ENCODE measurements around the gene CASZ1.

CASZ1 gene

DNA sequence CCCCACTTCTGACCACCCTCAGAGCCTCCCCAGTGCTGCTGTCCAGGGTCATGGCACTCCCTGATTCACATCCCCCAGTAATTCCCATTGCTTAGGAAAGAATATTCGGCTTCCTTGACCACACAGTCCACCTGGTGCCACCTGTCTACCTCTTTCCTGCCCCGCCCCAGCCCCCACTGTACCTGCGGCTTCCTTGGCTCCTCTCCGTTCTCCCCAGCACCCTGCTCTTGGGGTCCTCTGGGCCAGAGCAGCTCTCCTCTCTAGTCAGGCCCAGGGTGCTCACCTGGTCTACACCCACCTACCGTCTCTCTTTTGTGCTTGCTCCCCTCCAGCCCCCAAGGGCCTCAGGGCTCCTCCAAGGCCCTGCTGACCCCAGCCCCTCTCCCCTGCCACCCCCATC, 179.1 kb downstream of the CASZ1 start:
- DNase-seq: no peak

DNA sequence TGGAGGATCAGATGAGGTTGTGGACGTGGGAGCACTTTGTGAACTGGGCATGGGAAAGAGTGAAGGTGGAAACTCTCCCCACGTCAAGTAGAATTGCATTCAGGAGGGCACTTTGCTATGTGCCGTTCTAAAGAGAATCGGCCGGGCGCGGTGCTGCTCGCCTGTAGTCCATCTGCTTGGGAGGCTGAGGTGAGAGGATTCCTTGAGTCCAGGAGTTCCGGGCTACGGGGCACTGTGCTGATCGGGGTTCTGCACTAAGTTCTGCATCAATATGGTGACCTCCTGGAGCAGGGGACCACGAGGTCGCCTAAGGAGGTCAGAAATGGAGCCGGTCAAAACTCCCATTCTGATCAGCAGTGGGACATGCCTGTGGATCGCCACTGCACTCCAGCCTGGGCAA, 179.8 kb downstream of the CASZ1 start:
- no peak for DNase-seq

GRCh38 chr1:10615932-10616671, 180.3 kb downstream of the CASZ1 start:
- no peak for DNase-seq

DNA sequence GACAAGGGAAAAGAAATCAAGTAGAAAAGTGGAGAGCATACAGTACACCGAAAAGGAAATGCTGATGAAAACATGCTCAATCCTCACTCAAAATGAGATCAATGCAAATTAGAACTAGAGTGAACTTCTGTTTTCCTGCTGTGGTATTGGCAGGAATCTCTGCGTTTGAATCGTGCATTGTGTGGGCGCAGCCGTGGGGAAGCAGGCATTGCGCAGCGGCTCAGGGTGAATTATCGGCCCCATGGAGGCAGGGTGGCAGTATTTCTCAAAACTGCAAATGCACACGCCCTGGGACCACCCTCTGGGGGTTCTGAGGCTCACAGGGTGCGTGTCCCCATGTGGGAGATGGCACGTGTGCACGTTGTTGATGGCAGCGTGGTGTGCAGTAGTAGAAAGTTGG, 181.1 kb downstream of the CASZ1 start:
- no peak for DNase-seq

DNA sequence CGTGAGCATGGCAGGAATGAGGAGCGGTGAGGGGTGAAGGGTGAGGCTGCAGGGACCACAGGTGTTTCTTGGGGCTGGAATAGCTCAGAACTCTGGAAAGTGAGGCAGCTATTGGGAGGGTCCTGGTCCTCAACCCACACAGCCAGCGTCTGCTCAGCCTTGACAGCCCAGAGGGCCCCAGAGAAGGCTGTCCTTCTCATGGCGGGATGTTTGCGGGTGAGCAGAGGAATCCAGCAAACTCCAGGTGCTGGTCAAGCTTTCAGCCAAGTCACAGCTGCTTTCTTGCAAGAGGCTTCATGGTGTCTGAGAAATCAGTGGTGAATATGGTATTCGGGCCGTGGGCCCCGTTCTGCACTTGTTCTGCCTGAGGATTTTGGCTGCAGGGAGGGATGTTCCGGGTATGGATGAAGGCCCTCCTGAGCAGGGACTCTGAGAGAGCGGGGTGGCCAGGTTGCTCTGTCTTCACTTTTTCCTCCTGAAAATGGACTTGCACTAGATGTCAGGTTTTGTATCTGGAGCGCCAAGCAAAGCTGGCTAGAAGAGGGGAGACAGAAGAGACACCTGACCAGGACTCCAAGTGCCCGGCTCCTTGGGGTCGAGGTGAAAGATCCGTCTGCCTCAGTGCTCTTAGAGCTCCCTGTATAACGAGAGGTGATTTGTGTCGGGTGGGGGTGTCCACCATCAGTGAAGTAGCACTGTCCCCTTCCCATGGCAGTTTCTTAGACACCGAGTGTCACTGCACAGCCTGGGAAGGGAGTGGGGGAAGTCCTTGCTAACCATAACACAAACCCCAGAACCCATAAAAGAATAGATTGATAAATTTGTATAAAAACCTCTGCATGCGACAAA, 181.8 kb downstream of the CASZ1 start:
- DNase-seq: no peak

DNA sequence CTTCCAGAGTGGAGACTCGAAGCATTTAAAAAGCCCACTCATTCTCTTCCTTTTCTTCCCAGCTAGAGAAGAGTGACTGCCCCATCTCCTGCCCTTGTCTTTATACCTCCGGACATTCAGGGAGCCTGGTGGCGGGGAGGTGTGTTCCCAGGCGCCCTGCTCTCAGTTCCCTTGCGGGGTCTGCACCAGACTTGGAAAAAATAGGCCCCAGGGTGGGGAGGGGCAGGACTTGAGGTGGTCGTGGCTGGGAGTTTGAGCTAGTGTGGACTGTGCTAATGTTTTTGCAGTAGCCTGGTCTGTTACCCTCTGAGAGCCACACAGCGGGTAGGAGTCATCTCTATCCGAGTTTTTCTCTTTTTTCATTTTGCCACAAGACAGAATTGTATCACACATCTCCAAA, 182.6 kb downstream of the CASZ1 start:
- DNase-seq: no peak

- DNase-seq: no peak
Observed at GRCh38 chr1:10613340-10613739, 183.1 kb downstream of the CASZ1 start.

GRCh38 chr1:10612436-10613160, 183.8 kb downstream of the CASZ1 start:
- DNase-seq: no peak

DNA sequence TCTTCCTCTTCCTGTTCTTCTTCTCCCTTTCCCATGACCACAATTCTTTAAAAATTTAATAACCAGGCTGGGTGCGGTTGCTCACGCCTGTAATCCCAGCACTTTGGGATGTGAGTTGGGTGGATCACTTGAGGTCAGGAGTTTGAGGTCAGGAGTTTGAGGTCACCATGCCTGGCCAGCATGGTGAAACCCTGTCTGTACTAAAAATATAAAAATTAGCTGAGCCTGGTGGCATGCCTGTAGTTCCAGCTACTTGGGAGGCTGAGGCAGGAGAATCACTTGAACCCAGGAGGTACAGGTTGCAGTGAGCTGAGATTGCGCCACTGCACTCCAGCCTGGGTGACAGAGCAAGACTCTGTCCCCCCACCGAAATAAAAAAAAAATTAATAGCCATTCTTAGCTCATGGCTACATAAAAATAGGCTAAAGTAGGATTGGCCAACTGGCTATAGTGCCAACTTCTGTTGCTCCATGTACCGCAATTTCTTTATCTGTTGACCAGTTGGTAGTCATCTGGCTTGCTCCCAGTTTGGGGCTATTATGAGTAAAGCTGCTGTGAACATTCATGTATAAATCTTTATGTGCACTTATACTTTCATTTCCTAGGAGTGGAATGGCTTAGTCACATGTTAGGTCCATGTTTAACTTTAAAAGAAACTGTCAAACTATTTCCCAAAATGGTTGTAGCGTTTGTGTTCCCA, 185.4 kb downstream of the CASZ1 start:
- no peak for DNase-seq

- DNase-seq: no peak
Observed at GRCh38 chr1:10608690-10609089, 187.8 kb downstream of the CASZ1 start.

DNA sequence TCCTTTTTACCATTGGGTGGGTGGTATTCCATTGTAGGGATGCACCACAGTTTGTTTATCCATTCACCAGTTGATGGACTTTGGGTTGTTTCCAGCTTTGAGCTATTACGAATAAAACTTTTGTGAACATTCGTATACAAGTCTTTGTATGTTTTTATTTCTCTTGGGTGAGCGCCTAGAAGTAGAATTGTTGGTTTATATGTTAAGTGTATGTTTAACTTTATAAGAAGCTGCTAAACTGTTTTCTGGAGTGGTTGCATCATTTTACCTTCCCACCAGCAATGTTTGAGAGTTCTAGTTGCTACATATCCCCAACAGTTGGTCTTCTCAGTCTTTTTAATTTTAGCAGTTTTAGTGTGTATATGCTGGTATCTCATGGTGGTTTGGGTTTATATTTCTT, 189.2 kb downstream of the CASZ1 start:
- no peak for DNase-seq

GRCh38 chr1:10606064-10606463, 190.4 kb downstream of the CASZ1 start:
- DNase-seq: no peak

DNA sequence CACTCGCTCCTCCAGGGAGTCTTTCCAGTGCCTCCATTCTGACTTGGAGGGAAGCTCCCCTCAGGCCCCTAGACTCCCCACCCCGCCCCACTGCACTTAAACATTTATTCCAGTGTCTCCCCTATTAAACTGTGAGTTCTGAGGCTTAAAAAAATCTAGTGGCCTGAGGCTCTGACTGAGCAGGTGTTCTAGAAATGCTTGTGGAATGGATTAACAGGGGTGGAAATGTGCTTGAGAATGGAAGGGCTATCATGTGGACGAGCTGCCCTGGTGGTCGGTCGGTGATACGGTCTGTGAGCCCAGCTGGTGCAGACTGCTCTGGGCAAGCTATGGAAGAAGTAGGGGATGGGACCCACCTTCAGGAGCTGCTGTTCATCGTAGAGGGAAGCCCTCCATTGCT, 191.5 kb downstream of the CASZ1 start:
- DNase-seq: no peak

GRCh38 chr1:10602936-10603335, 193.5 kb downstream of the CASZ1 start:
- no peak for DNase-seq

DNA sequence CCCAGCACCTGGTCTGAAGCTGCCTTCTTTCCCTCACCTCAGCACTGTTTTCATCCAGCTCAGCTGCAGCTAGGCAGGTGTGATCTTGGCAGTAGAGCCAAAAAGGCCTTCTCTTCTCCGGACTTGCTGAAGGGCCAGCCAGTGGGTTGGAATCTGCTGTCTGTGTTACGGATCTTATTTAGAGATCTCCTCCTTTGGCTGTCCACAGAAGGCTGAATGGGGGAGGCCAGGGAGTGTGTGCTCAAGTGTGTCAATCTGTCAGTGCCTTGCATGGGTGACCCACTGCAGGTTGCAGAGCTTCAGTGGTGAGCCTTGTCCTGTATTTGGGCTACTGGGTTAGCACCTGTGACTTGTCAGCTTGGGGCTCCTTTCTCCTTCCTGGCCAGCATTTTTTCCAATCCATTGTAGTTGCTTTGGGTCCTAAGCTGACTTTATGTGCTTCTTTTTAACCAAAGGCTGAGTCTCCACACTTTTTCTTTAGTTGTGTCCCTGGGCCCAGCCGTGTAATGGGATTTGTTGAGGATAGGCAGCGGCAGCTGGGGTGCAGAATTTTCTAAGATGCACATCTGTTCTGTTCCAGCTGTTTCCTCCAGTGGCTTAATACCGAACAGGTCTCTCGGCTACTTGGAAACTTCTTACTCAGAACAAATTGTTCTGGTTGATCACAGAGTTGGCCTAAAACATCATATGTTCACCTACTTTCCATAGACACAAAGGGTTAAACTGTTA, 194.9 kb downstream of the CASZ1 start:
- DNase-seq: no peak

GRCh38 chr1:10599194-10599861, 197.1 kb downstream of the CASZ1 start:
- DNase-seq: no peak

GRCh38 chr1:10598389-10598702, 198.1 kb downstream of the CASZ1 start:
- no peak for DNase-seq

DNA sequence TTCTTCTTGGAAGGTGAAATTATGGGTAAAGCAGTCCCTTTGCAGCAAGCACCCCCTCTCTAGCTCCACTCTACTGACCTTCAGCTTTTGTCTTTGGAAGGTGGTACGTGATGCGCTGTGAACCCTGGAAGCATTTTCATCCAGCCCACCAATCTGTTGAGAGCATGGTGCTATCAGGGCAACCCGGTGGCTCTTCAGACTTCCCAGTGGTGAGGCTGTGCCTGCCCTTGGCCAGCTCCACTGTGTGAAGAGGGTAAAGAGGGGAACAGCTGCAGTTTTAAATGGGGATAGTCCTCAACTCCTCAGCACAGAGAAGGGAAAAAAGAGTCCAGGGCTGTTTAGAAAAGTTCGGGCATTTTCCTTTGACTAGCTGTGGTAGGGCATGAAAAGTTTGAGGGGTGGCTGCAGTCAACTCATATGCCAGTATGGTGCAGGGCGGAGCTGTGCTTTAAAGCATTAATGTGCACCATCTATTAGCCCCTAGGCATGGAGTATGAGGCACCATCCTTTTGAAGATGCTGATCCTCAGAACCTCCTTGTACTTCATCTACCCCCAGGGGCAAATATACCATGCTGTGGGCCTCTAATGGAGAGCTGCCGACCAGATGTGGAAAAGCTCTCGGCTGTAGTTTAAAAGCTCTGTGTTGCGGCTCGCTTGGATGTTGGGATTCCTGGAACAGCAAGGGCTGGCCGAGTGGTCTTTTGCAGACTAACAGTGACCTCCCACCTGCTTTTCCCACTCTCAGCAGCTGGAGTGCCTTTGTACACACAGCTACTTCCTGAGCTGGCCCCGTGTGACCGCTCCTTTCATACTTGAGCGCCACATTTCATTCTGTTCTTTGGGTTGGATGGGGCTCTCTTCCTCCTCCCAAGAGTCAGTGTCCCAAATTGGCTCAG, 198.7 kb downstream of the CASZ1 start:
- no peak for DNase-seq

- no peak for DNase-seq
Observed at GRCh38 chr1:10596780-10597179, 199.7 kb downstream of the CASZ1 start.

GRCh38 chr1:10594595-10595223, 201.7 kb downstream of the CASZ1 start:
- no peak for DNase-seq

All from CD4-positive, alpha-beta T cell treated with Interleukin-12 subunit alpha and Interleukin-12 subunit beta, for 1 hour (primary cell).